ENCODE measurements around the gene VAMP1. TPM values are rescaled to one million over a fixed set of nuclear protein-coding genes. Genes with fewer than 3 reads are reported as not detected.

Gene VAMP1
- total RNA-seq, 2 donors from 2014 or later, result 1.7 to 3.6 TPM

- no peak for TF ChIP-seq CTCF (IDR thresholded peaks at IDR 0.05)
- no peaks in the 10 kb centered on the region for H3K27me3 ChIP-seq
- peak; percentile 42 for DNase-seq (ENCODE audit: low spot score)
- no peak overlapping the region for H3K27ac ChIP-seq
- H3K4me1 ChIP-seq, result peaks cover 0 to 5% of the 10 kb centered on the region in 2 donors
- H3K9me3 ChIP-seq, result no peaks in the 10 kb centered on the region
- no peak overlapping the region for H3K4me3 ChIP-seq
- no peaks in the 10 kb centered on the region for H3K36me3 ChIP-seq
These were observed 51.7 kb downstream of the VAMP1 start for GRCh38 chr12:6418796-6419195.

GRCh38 chr12:6416596-6416995 is 53.9 kb downstream of the VAMP1 start:
- no peak for TF ChIP-seq CTCF (IDR thresholded peaks at IDR 0.05)
- Histone ChIP-seq H3K27me3 (no peaks in the 10 kb centered on the region), H3K4me3 (no peak overlapping the region), H3K4me1 (no peaks in the 10 kb centered on the region), H3K36me3 (no peaks in the 10 kb centered on the region), H3K9me3 (no peaks in the 10 kb centered on the region), H3K27ac (no peak overlapping the region)
- peak; percentile 52 for DNase-seq (ENCODE audit: low spot score)

Other genes with a start within 250 kb of the VAMP1 start
- gene PLEKHG6, start 160.0 kb downstream of the VAMP1 start, total RNA-seq, result under 1 TPM in 1 of 2 donors, not detected in 1; 0.51 TPM
- gene TNFRSF1A, start 128.6 kb downstream of the VAMP1 start, total RNA-seq, result 100 to 1,000 TPM in 1 of 2 donors, 10 to 100 TPM in 1; 62.9 to 176 TPM
- gene SCNN1A, start 95.1 kb downstream of the VAMP1 start, total RNA-seq, result 10 to 100 TPM in 1 of 2 donors, 1 to 10 TPM in 1; 2.7 to 18.7 TPM
- gene LTBR, start 86.5 kb downstream of the VAMP1 start, total RNA-seq, result 10 to 100 TPM; 63.6 to 72.1 TPM
- 1 to 10 TPM in 1 of 2 donors, not detected in 1; 1.1 TPM for gene CD27, start 25.7 kb downstream of the VAMP1 start, total RNA-seq
- 10 to 100 TPM; 14.5 to 16.9 TPM for gene TAPBPL, start 18.6 kb downstream of the VAMP1 start, total RNA-seq
- 100 to 1,000 TPM in 1 of 2 donors, 10 to 100 TPM in 1; 87.7 to 104 TPM for gene MRPL51, start 22.6 kb upstream of the VAMP1 start, total RNA-seq
- 10 to 100 TPM; 11.6 to 53.5 TPM for gene NCAPD2, start 23.4 kb upstream of the VAMP1 start, total RNA-seq
- gene GAPDH, start 63.8 kb upstream of the VAMP1 start, total RNA-seq, result 1,000 to 10,000 TPM; 4,693 to 5,476 TPM
- gene IFFO1, start 85.4 kb upstream of the VAMP1 start, total RNA-seq, result 10 to 100 TPM; 12.3 to 13.2 TPM
- gene NOP2, start 97.6 kb upstream of the VAMP1 start, total RNA-seq, result 10 to 100 TPM; 17.7 to 17.9 TPM
- gene CHD4, start 136.7 kb upstream of the VAMP1 start, total RNA-seq, result 100 to 1,000 TPM; 150 to 192 TPM
- 1 to 10 TPM; 1.6 to 3.7 TPM for gene LPAR5, start 165.3 kb upstream of the VAMP1 start, total RNA-seq
- under 1 TPM in 1 of 2 donors, not detected in 1; 0.43 TPM for gene ACRBP, start 176.8 kb upstream of the VAMP1 start, total RNA-seq
- 10 to 100 TPM; 21.8 to 22.6 TPM for gene ING4, start 192.4 kb upstream of the VAMP1 start, total RNA-seq
- 10 to 100 TPM; 23.8 to 33.3 TPM for gene ZNF384, start 218.7 kb upstream of the VAMP1 start, total RNA-seq
- gene PIANP, start 230.1 kb upstream of the VAMP1 start, total RNA-seq, result not detected